Heart right ventricle (tissue), 16 donors: ENCODE data around the gene PLEK. TPM values are rescaled to one million over a fixed set of nuclear protein-coding genes. Genes with fewer than 3 reads are reported as not detected.
"Not testable (repeated sequence)": the region's sequence is repeated elsewhere in the genome, so short reads cannot be mapped to it uniquely, and the experiment has no call there.

Experiments used
- ATAC-seq, 8 donors: fragments of 200-7000 bp; cut with Tn5 transposase; one replicate each; pipeline ENCODE4 v1.9.1; 2020; ENCODE audit warnings: mild to moderate bottlenecking in 8 of 8, moderate library complexity in 8 of 8, moderate number of reproducible peaks in 1 of 8
- DNase-seq, 2 donors: peaks; one replicate each; pipeline ENCODE4 v3.0.0-alpha.2; 2020
- H3K27ac ChIP-seq, 10 donors: fragments of 200-600 bp; sonication (generic) in 2 of 10; one replicate each; pipeline versions ENCODE4 v1.5.0 to v1.8.0; 2020 to 2022; ENCODE audit warnings: mild to moderate bottlenecking in 3 of 10
- H3K27me3 ChIP-seq, 7 donors: fragments of 200-600 bp; one replicate each; pipeline ENCODE4 v1.8.0; 2021 to 2022; ENCODE audit warnings: mild to moderate bottlenecking in 2 of 7
- H3K36me3 ChIP-seq, 9 donors: fragments of 200-600 bp; sonication (generic) in 1 of 9; one replicate each; pipeline versions ENCODE4 v1.5.0 to v1.8.0; 2020 to 2022; ENCODE audit warnings: mild to moderate bottlenecking in 2 of 9
- H3K4me1 ChIP-seq, 9 donors: fragments of 200-600 bp; sonication (generic) in 1 of 9; one replicate each; pipeline versions ENCODE4 v1.5.0 to v1.8.0; 2020 to 2022; ENCODE audit warnings: mild to moderate bottlenecking in 4 of 9
- H3K4me3 ChIP-seq, 10 donors: fragments of 200-600 bp; sonication (generic) in 2 of 10; one replicate each; pipeline versions ENCODE4 v1.5.0 to v1.8.0; 2020 to 2022; ENCODE audit warnings: mild to moderate bottlenecking in 7 of 10, moderate library complexity in 2 of 10
- H3K9me3 ChIP-seq, 11 donors: fragments of 200-600 bp in 10 of 11; sonication (generic) in 2 of 11; one replicate each; pipeline versions ENCODE4 v1.5.0 to v1.8.0; 2013 to 2022; ENCODE audit warnings: mild to moderate bottlenecking in 2 of 11, control low read depth in 1 of 11, moderate library complexity in 1 of 11
- CTCF ChIP-seq, 9 donors: fragments of 200-600 bp; sonication (generic) in 2 of 9; IDR thresholded peaks; one replicate each; pipeline versions ENCODE4 v1.5.0 to v1.8.0; 2021 to 2022; ENCODE audit warnings: antibody characterized with exemption in 9 of 9, mild to moderate bottlenecking in 5 of 9, moderate library complexity in 1 of 9
- WGBS, 2 donors: extraction: QIAGEN DNeasy Blood & Tissue Kit; methylation state at CpG; one replicate each; pipeline ENCODE4 v1.1.7; 2013; ENCODE audit warnings: inconsistent platforms in 1 of 2; 5-methylcytosine and 5-hydroxymethylcytosine counted together
- intact Hi-C, 10 donors: fragments of 100-400 bp; cut with DNase I; formaldehyde crosslinking; loops; one replicate each; pipeline versions ENCODE4 v1.11.1 to v1.14.2; 2022
- polyA plus RNA-seq, 2 donors: library from polyadenylated mRNA; stranded (reverse); fragments of 200-250 nt; gene quantifications; one replicate each; pipeline ENCODE4 v1.2.3, GENCODE V29; 2013
- total RNA-seq, 10 donors: library from RNA; stranded (reverse); fragmentation: NEBNext Ultra II Directional in 3 of 10; extraction: Animal tissue kit (Norgen Biotek cat#: 25700) in 3 of 10; gene quantifications; one replicate each; pipeline versions ENCODE4 v1.2.1 to v1.2.4, GENCODE V29; 2021 to 2023
- donor health status: Arrhythmogenic right ventricular cardiomyopathy.
- donor health status: ischemic (EF 13 %, LVEDD 7.1; RV severe dilation, severe dysfunction).
- donor health status: healthy with polysubstance abuse.
- donor health status: DM: no; HTN: yes; CAD: no.
- donor health status: DM: no; HTN: no; CAD: no.
- donor health status: ischemic (EF 25% LVEDD 6.9; RV normal size, moderate dysfunction).
- donor health status: ischemic (EF 25% LVEDD 5.7; RV mildly dilated, moderate dysfunction).
- donor health status: healthy.
- donor health status: DM: yes; HTN: yes; CAD: no.
- donor health status: Ischemic cardiomyopathy.
- donor health status: ischemic (EF 35%, LVEDD 5.7; RV mildly dilated, moderate dysfunction).
- donor health status: nonischemic (EF 11% LVEDD 7.7; RV severe dilation, severe dysfunction).
- donor health status: DM: yes; HTN: yes; CAD: no.
- donor health status: PGD.
- donor health status: ischemic (EF 29% LVEDD 5.4; RV normal size, mild dysfunction).
- donor health status: nonischemic (EF 23%, LVEDD 6.1; RV moderate dilation, normal function).

PLEK gene
- total and polyA plus RNA-seq, 12 donors = 1.1 to 46.3 (median 2.7) TPM

- ATAC-seq = no peak
- WGBS, 2 donors = 81 to 84% methylated on average over 2 of the region's 2 CpGs
- DNase-seq = no peak
- H3K4me1 ChIP-seq = peaks cover 3 to 24% (median 10%) of the 10 kb centered on the region in 9 donors
- TF ChIP-seq CTCF (IDR thresholded peaks at IDR 0.05) = peak in 2 of 9 donors; percentile 1 to 11
- H3K9me3 ChIP-seq = peaks cover 0 to 3% (median 0%) of the 10 kb centered on the region in 11 donors
- H3K36me3 ChIP-seq = no peaks in the 10 kb centered on the region
- H3K27ac ChIP-seq = no peak overlapping the region
- intact Hi-C loops = loop anchor here in 8 of 10 donors (1.0 to 10.0 kb wide), 11 partner anchors 79 to 320 kb away; partner anchors contain the start of genes CNRIP1 (in 1 of the 8) and PPP3R1 (in 1 of the 8)
- no peaks in the 10 kb centered on the region for H3K27me3 ChIP-seq
- H3K4me3 ChIP-seq = no peak overlapping the region
Observed at GRCh38 chr2:68441994-68442322, 76.9 kb downstream of the PLEK start.

- not testable (repeated sequence) for ATAC-seq, H3K4me3 ChIP-seq, H3K27ac ChIP-seq, H3K36me3 ChIP-seq, DNase-seq, H3K4me1 ChIP-seq, H3K27me3 ChIP-seq
- H3K9me3 ChIP-seq = peaks cover 0 to 27% (median 9%) of the 10 kb centered on the region in 11 donors
- 79 to 100% methylated on average over 1 to 3 of the region's 3 CpGs for WGBS, 2 donors
- intact Hi-C loops = loop anchor here in 3 of 10 donors (10.0 kb wide), 3 partner anchors 132 to 192 kb away; partner anchors contain the start of genes CNRIP1 (in 1 of the 3) and PPP3R1 (in 1 of the 3)
Observed at GRCh38 chr2:68446425-68446824, 81.3 kb downstream of the PLEK start.

Other genes with a start within 250 kb of the PLEK start
- gene PNO1, start 207.4 kb upstream of the PLEK start, total RNA-seq = 10 to 100 TPM in 2 of 10 donors, 1 to 10 TPM in 8; 5.7 to 13.2 (median 8.6) TPM
- 10 to 100 TPM in 1 of 2 donors, 1 to 10 TPM in 1; 4.4 to 13.5 TPM for gene PNO1, start 207.4 kb upstream of the PLEK start, polyA plus RNA-seq
- 10 to 100 TPM; 32.5 to 46.1 (median 39.3) TPM for gene PPP3R1, start 112.8 kb upstream of the PLEK start, total RNA-seq
- 10 to 100 TPM in 1 of 2 donors, 1 to 10 TPM in 1; 8.4 to 13.3 TPM for gene PPP3R1, start 112.8 kb upstream of the PLEK start, polyA plus RNA-seq
- gene CNRIP1, start 45.3 kb upstream of the PLEK start, total RNA-seq = 10 to 100 TPM in 2 of 10 donors, 1 to 10 TPM in 8; 4.8 to 13.4 (median 7.9) TPM
- 10 to 100 TPM; 10.5 to 12.8 TPM for gene CNRIP1, start 45.3 kb upstream of the PLEK start, polyA plus RNA-seq
- gene FBXO48, start 102.0 kb downstream of the PLEK start, total RNA-seq = 1 to 10 TPM in 4 of 10 donors, under 1 TPM in 6; 0.27 to 1.2 (median 0.97) TPM
- under 1 TPM; 0.30 to 0.51 TPM for gene FBXO48, start 102.0 kb downstream of the PLEK start, polyA plus RNA-seq
- 1 to 10 TPM; 3.4 to 6.5 (median 5.1) TPM for gene APLF, start 102.3 kb downstream of the PLEK start, total RNA-seq
- gene APLF, start 102.3 kb downstream of the PLEK start, polyA plus RNA-seq = 1 to 10 TPM in 1 of 2 donors, under 1 TPM in 1; 0.38 to 1.8 TPM